Measurements from ENCODE around the gene MYLK3. TPM values are rescaled to one million over a fixed set of nuclear protein-coding genes. Genes with fewer than 3 reads are reported as not detected.

Gene MYLK3
- total and polyA plus RNA-seq, 7 donors: 1.4 to 41.1 (median 13.2) TPM

- ATAC-seq: no peak
- no peaks in the 10 kb centered on the region for H3K9me3 ChIP-seq
- no peak overlapping the region for H3K27ac ChIP-seq
- 44 to 60% (median 50%) methylated on average over 3 of the region's 3 CpGs for WGBS, 3 donors
- DNase-seq: no peak
- H3K36me3 ChIP-seq (ENCODE audit: insufficient read depth in 1 of 2, low read depth in 1 of 2): no peaks in the 10 kb centered on the region
- no peaks in the 10 kb centered on the region for H3K27me3 ChIP-seq (ENCODE audit: insufficient read depth in 3 of 3, low read length in 2 of 3)
- intact Hi-C loops (cut with DNase I): no loop called here
- H3K4me1 ChIP-seq: no peaks in the 10 kb centered on the region
- H3K4me3 ChIP-seq: no peak overlapping the region
- no peak for TF ChIP-seq CTCF (IDR thresholded peaks at IDR 0.05)
Observed at GRCh38 chr16:46696957-46697356, 51.2 kb downstream of the MYLK3 start.

GRCh38 chr16:46695937-46696336, 52.2 kb downstream of the MYLK3 start:
- DNase-seq (no peak), ATAC-seq (no peak)
- no peak for TF ChIP-seq CTCF (IDR thresholded peaks at IDR 0.05)
- peaks cover under 1% of the 10 kb centered on the region for H3K4me1 ChIP-seq
- H3K27ac ChIP-seq: no peak overlapping the region
- H3K27me3 ChIP-seq (ENCODE audit: insufficient read depth in 3 of 3, low read length in 2 of 3): no peaks in the 10 kb centered on the region
- no peak overlapping the region for H3K4me3 ChIP-seq
- WGBS, 3 donors: 93 to 94% (median 93%) methylated on average over 5 of the region's 5 CpGs
- no peaks in the 10 kb centered on the region for H3K36me3 ChIP-seq (ENCODE audit: insufficient read depth in 1 of 2, low read depth in 1 of 2)
- intact Hi-C loops (cut with DNase I): no loop called here
- H3K9me3 ChIP-seq: no peaks in the 10 kb centered on the region

GRCh38 chr16:46693598-46693997, 54.5 kb downstream of the MYLK3 start:
- H3K27me3 ChIP-seq (ENCODE audit: insufficient read depth in 3 of 3, low read length in 2 of 3): no peaks in the 10 kb centered on the region
- H3K9me3 ChIP-seq: no peaks in the 10 kb centered on the region
- DNase-seq (no peak), ATAC-seq (no peak)
- peaks cover 11% of the 10 kb centered on the region for H3K4me1 ChIP-seq
- no peak overlapping the region for H3K4me3 ChIP-seq
- no peak for TF ChIP-seq CTCF (IDR thresholded peaks at IDR 0.05)
- 93 to 100% (median 97%) methylated on average over 2 of the region's 2 CpGs for WGBS, 3 donors
- H3K36me3 ChIP-seq (ENCODE audit: insufficient read depth in 1 of 2, low read depth in 1 of 2): no peaks in the 10 kb centered on the region
- intact Hi-C loops (cut with DNase I): no loop called here
- H3K27ac ChIP-seq: no peak overlapping the region

GRCh38 chr16:46691726-46692125, 56.4 kb downstream of the MYLK3 start:
- no peak overlapping the region for H3K27ac ChIP-seq
- 75 to 86% (median 84%) methylated on average over 4 of the region's 4 CpGs for WGBS, 3 donors
- H3K4me1 ChIP-seq: peaks cover 26% of the 10 kb centered on the region
- DNase-seq (no peak), ATAC-seq (no peak)
- no peaks in the 10 kb centered on the region for H3K27me3 ChIP-seq (ENCODE audit: insufficient read depth in 3 of 3, low read length in 2 of 3)
- no peak for TF ChIP-seq CTCF (IDR thresholded peaks at IDR 0.05)
- intact Hi-C loops (cut with DNase I): no loop called here
- no peaks in the 10 kb centered on the region for H3K36me3 ChIP-seq (ENCODE audit: insufficient read depth in 1 of 2, low read depth in 1 of 2)
- no peaks in the 10 kb centered on the region for H3K9me3 ChIP-seq
- H3K4me3 ChIP-seq: no peak overlapping the region
